Sciatic nerve (tissue), 2 donors: Measurements from ENCODE around the gene AP5B1. TPM values are rescaled to one million over a fixed set of nuclear protein-coding genes. Genes with fewer than 3 reads are reported as not detected.

Experiments
- ATAC-seq: fragments of 200-7000 bp; cut with Tn5 transposase; one replicate; pipeline ENCODE4 v1.9.1; 2020; ENCODE audit warnings: mild to moderate bottlenecking, moderate library complexity
- DNase-seq: peaks from one replicate; pipeline ENCODE4 v3.0.0-alpha.2; 2020; ENCODE audit warnings: low spot score
- intact Hi-C: fragments of 100-400 bp; cut with DNase I; formaldehyde crosslinking; loops from one replicate; pipeline ENCODE4 v1.14.2; 2022
- total RNA-seq: library from RNA; stranded (reverse); fragmentation: NEBNext Ultra II Directional; extraction: Animal tissue kit (Norgen Biotek cat#: 25700); gene quantifications from one replicate; pipeline ENCODE4 v1.2.1, GENCODE V29; 2021
- donor health status: DM: no; HTN: no; CAD: no.
- donor health status: DM: no; HTN: no; CAD: no.

AP5B1 gene
- total RNA-seq, 1 donor from 2014 or later, result 12.9 TPM

GRCh38 chr11:65727865-65728264 is 52.9 kb downstream of the AP5B1 start:
- intact Hi-C loops, result no loop called here
- ATAC-seq (no peak), DNase-seq (no peak)

DNA sequence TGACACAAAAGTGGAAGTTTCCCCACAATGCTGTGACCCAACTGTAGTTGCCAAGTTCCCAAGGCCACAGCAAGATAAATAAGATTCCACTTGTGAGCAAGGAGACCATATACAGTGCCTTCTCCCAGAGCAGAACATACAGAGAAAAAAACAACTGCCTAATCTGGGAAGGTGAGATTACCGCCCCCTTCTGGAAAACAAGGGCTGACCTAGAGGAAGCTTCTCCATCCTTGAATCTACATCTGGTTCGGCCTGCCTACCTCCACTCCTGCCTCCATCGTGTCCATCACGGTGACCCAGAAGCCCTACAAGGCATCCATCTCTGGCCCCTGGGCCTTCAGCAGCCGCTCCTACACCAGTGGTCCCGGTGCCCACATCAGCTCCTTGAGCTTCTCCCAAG is 54.1 kb downstream of the AP5B1 start:
- DNase-seq (no peak), ATAC-seq (no peak)
- intact Hi-C loops, result no loop called here

Other genes starting within 250 kb of the AP5B1 start
- 306 TPM for gene LTBP3, start 222.6 kb downstream of the AP5B1 start, total RNA-seq
- 23.7 TPM for gene ZNRD2, start 210.5 kb downstream of the AP5B1 start, total RNA-seq
- gene FAM89B, start 208.4 kb downstream of the AP5B1 start, total RNA-seq, result 44.1 TPM
- gene EHBP1L1, start 204.9 kb downstream of the AP5B1 start, total RNA-seq, result 149 TPM
- 1.5 TPM for gene KCNK7, start 185.2 kb downstream of the AP5B1 start, total RNA-seq
- gene MAP3K11, start 166.8 kb downstream of the AP5B1 start, total RNA-seq, result 132 TPM
- 23.9 TPM for gene PCNX3, start 165.2 kb downstream of the AP5B1 start, total RNA-seq
- gene SIPA1, start 142.9 kb downstream of the AP5B1 start, total RNA-seq, result 86.9 TPM
- gene RELA, start 118.1 kb downstream of the AP5B1 start, total RNA-seq, result 95.6 TPM
- gene KAT5, start 68.7 kb downstream of the AP5B1 start, total RNA-seq, result 81.5 TPM
- gene RNASEH2C, start 60.2 kb downstream of the AP5B1 start, total RNA-seq, result 42.5 TPM
- not detected for gene OVOL1, start 6.1 kb upstream of the AP5B1 start, total RNA-seq
- gene SNX32, start 53.0 kb upstream of the AP5B1 start, total RNA-seq, result 2.6 TPM
- gene CFL1, start 77.2 kb upstream of the AP5B1 start, total RNA-seq, result 437 TPM
- gene MUS81, start 79.5 kb upstream of the AP5B1 start, total RNA-seq, result 46.9 TPM
- gene EFEMP2, start 91.8 kb upstream of the AP5B1 start, total RNA-seq, result 88.4 TPM
- 2.5 TPM for gene CTSW, start 98.9 kb upstream of the AP5B1 start, total RNA-seq
- gene FIBP, start 107.5 kb upstream of the AP5B1 start, total RNA-seq, result 37.2 TPM
- 31.0 TPM for gene CCDC85B, start 109.7 kb upstream of the AP5B1 start, total RNA-seq
- gene FOSL1, start 119.4 kb upstream of the AP5B1 start, total RNA-seq, result 5.6 TPM
- gene C11orf68, start 138.1 kb upstream of the AP5B1 start, total RNA-seq, result 42.0 TPM
- 69.8 TPM for gene DRAP1, start 138.4 kb upstream of the AP5B1 start, total RNA-seq
- gene TSGA10IP, start 164.5 kb upstream of the AP5B1 start, total RNA-seq, result not detected
- 51.0 TPM for gene SART1, start 180.8 kb upstream of the AP5B1 start, total RNA-seq
- gene EIF1AD, start 221.2 kb upstream of the AP5B1 start, total RNA-seq, result 24.7 TPM
- 127 TPM for gene BANF1, start 221.5 kb upstream of the AP5B1 start, total RNA-seq
- gene CST6, start 231.0 kb upstream of the AP5B1 start, total RNA-seq, result 0.80 TPM
- gene CATSPER1, start 245.5 kb upstream of the AP5B1 start, total RNA-seq, result not detected